CD8-positive, alpha-beta memory T cell (primary cell): Measurements from ENCODE around the gene SERGEF. TPM values are rescaled to one million over a fixed set of nuclear protein-coding genes. Genes with fewer than 3 reads are reported as not detected.
A peak's percentile ranks its signal among the peaks of the same experiment; 100 is the strongest.

Source experiments
- CTCF ChIA-PET: fragments of 350-600 bp; sonication (Branson Sonifier 250); formaldehyde crosslinking; loops from one replicate; lab custom pipeline; 2021; ENCODE audit warnings: antibody characterized with exemption; lab: Charles Lee
- POLR2A ChIA-PET: fragments of 350-600 bp; sonication (Branson Sonifier 250); formaldehyde crosslinking; loops from one replicate; lab custom pipeline; 2021; ENCODE audit warnings: antibody characterized with exemption; lab: Charles Lee
- DNase-seq, 5 donors: peaks; one replicate each; pipeline versions ENCODE4 v3.0.0 to v3.0.0-alpha.2; 2020 to 2022; ENCODE audit warnings: mixed read lengths in 1 of 5
- H3K27ac ChIP-seq: one replicate; pipeline ENCODE4 v1.7.0; 2013; ENCODE audit warnings: low read depth, mild to moderate bottlenecking, low read length, moderate library complexity
- H3K27me3 ChIP-seq: 2 replicates; pipeline ENCODE4 v1.7.0; 2013; ENCODE audit warnings: low read length, mild to moderate bottlenecking; ENCODE audit not compliant: insufficient read depth, poor library complexity, severe bottlenecking
- H3K36me3 ChIP-seq: 2 replicates; pipeline ENCODE4 v1.7.0; 2013; ENCODE audit warnings: mild to moderate bottlenecking, low read length, moderate library complexity; ENCODE audit not compliant: insufficient read depth
- H3K4me1 ChIP-seq: 2 replicates; pipeline ENCODE4 v1.7.0; 2013; ENCODE audit warnings: mild to moderate bottlenecking, low read length, moderate library complexity; ENCODE audit not compliant: insufficient read depth
- H3K4me3 ChIP-seq: 2 replicates; pipeline ENCODE4 v1.7.0; 2013; ENCODE audit warnings: mild to moderate bottlenecking, low read length
- H3K9me3 ChIP-seq: 2 replicates; pipeline ENCODE4 v1.7.0; 2013; ENCODE audit warnings: mild to moderate bottlenecking, low read length
- H3K27ac Mint-ChIP-seq, 8 donors: one replicate each; pipeline ENCODE4 v1.8.0; 2020 to 2021; ENCODE audit warnings: mixed read lengths in 8 of 8, mild to moderate bottlenecking in 6 of 8, inconsistent platforms in 3 of 8, moderate library complexity in 3 of 8
- H3K27me3 Mint-ChIP-seq, 2 donors: one replicate each; pipeline ENCODE4 v1.8.0; 2020 to 2021; ENCODE audit warnings: mixed read lengths in 2 of 2, mild to moderate bottlenecking in 1 of 2, moderate library complexity in 1 of 2
- H3K36me3 Mint-ChIP-seq, 3 donors: one replicate each; pipeline ENCODE4 v1.8.0; 2020 to 2021; ENCODE audit warnings: mixed read lengths in 3 of 3, inconsistent platforms in 1 of 3, mild to moderate bottlenecking in 1 of 3
- H3K4me1 Mint-ChIP-seq, 3 donors: one replicate each; pipeline ENCODE4 v1.8.0; 2020 to 2021; ENCODE audit warnings: mixed read lengths in 3 of 3, inconsistent platforms in 1 of 3, mild to moderate bottlenecking in 1 of 3
- H3K4me3 Mint-ChIP-seq, 7 donors: one replicate each; pipeline ENCODE4 v1.8.0; 2020 to 2021; ENCODE audit warnings: mixed read lengths in 7 of 7, mild to moderate bottlenecking in 6 of 7, moderate library complexity in 4 of 7, inconsistent platforms in 2 of 7
- H3K9me3 Mint-ChIP-seq, 5 donors: one replicate each; pipeline ENCODE4 v1.8.0; 2020 to 2022; ENCODE audit warnings: mixed read lengths in 5 of 5, mild to moderate bottlenecking in 3 of 5, moderate library complexity in 2 of 5, inconsistent platforms in 1 of 5
- polyA plus RNA-seq: library from polyadenylated mRNA; unstranded; fragments of 300-500 nt; fragmentation: Illumina TruSeq; gene quantifications from one replicate; pipeline ENCODE4 v1.2.3, GENCODE V29; 2021
- total RNA-seq, 2 experiments: library from RNA; stranded (reverse); gene quantifications; one replicate each; pipeline ENCODE4 v1.2.3, GENCODE V29; 2021

Gene SERGEF
- total and polyA plus RNA-seq, 3 experiments from 2014 or later: 30.0 to 69.3 (median 34.5) TPM

- Histone ChIP-seq H3K9me3 (no peaks in the 10 kb centered on the region), H3K4me1 (no peaks in the 10 kb centered on the region), H3K27me3 (no peaks in the 10 kb centered on the region), H3K27ac (no peak overlapping the region), H3K36me3 (peaks cover 5% of the 10 kb centered on the region), H3K4me3 (no peak overlapping the region)
- no peak for DNase-seq
- no peak overlapping the region for H3K4me3 Mint-ChIP-seq
- H3K27ac Mint-ChIP-seq: no peak overlapping the region
- peaks cover 0 to 5% (median under 1%) of the 10 kb centered on the region in 3 donors for H3K4me1 Mint-ChIP-seq
- ChIA-PET CTCF (interaction anchor here (0.5 kb wide), 1 partner anchor 850 kb away, joined by 3 read pairs; no protein-coding TSS in a partner anchor), POLR2A (no interaction called here)
- H3K27me3 Mint-ChIP-seq: no peaks in the 10 kb centered on the region
- H3K36me3 Mint-ChIP-seq: peaks cover 25 to 82% (median 28%) of the 10 kb centered on the region in 3 donors
- no peaks in the 10 kb centered on the region for H3K9me3 Mint-ChIP-seq
Measured at GRCh38 chr11:17967661-17968060, 45.2 kb downstream of the SERGEF start.

- no peaks in the 10 kb centered on the region for H3K9me3 Mint-ChIP-seq
- H3K4me3 Mint-ChIP-seq: no peak overlapping the region
- ChIA-PET CTCF (interaction anchor here (1.0 kb wide), 1 partner anchor 9 kb away, joined by 3 read pairs; no protein-coding TSS in a partner anchor), POLR2A (no interaction called here)
- H3K4me1 ChIP-seq: no peaks in the 10 kb centered on the region
- H3K27me3 ChIP-seq: no peaks in the 10 kb centered on the region
- H3K4me3 ChIP-seq: no peak overlapping the region
- peaks cover 22 to 81% (median 49%) of the 10 kb centered on the region in 3 donors for H3K36me3 Mint-ChIP-seq
- H3K36me3 ChIP-seq: peaks cover 23% of the 10 kb centered on the region
- H3K9me3 ChIP-seq: no peaks in the 10 kb centered on the region
- no peak overlapping the region for H3K27ac ChIP-seq
- DNase-seq: no peak
- H3K4me1 Mint-ChIP-seq: peaks cover 0 to 3% (median 0%) of the 10 kb centered on the region in 3 donors
- H3K27ac Mint-ChIP-seq: no peak overlapping the region
- H3K27me3 Mint-ChIP-seq: no peaks in the 10 kb centered on the region
Measured at GRCh38 chr11:17960091-17960490, 52.8 kb downstream of the SERGEF start.

GRCh38 chr11:17958446-17958845 is 54.4 kb downstream of the SERGEF start:
- H3K27ac ChIP-seq: no peak overlapping the region
- peaks cover 25% of the 10 kb centered on the region for H3K36me3 ChIP-seq
- no peaks in the 10 kb centered on the region for H3K27me3 ChIP-seq
- peak overlapping the region in 1 of 8 donors; percentile 39 for H3K27ac Mint-ChIP-seq
- POLR2A ChIA-PET: no interaction called here
- H3K4me1 Mint-ChIP-seq: peaks cover 0 to 3% (median 0%) of the 10 kb centered on the region in 3 donors
- no peak overlapping the region for H3K4me3 Mint-ChIP-seq
- DNase-seq: no peak
- peaks cover 29 to 85% (median 57%) of the 10 kb centered on the region in 3 donors for H3K36me3 Mint-ChIP-seq
- no peaks in the 10 kb centered on the region for H3K9me3 Mint-ChIP-seq
- no peaks in the 10 kb centered on the region for H3K4me1 ChIP-seq
- no peaks in the 10 kb centered on the region for H3K9me3 ChIP-seq
- CTCF ChIA-PET: no interaction called here
- no peaks in the 10 kb centered on the region for H3K27me3 Mint-ChIP-seq
- no peak overlapping the region for H3K4me3 ChIP-seq

- Mint-ChIP-seq H3K27me3 (no peaks in the 10 kb centered on the region), H3K4me1 (no peaks in the 10 kb centered on the region), H3K36me3 (peaks cover 37 to 91% (median 65%) of the 10 kb centered on the region in 3 donors), H3K9me3 (no peaks in the 10 kb centered on the region), H3K4me3 (no peak overlapping the region), H3K27ac (no peak overlapping the region)
- no peaks in the 10 kb centered on the region for H3K27me3 ChIP-seq
- H3K9me3 ChIP-seq: no peaks in the 10 kb centered on the region
- DNase-seq: no peak
- H3K27ac ChIP-seq: no peak overlapping the region
- H3K36me3 ChIP-seq: peaks cover 25% of the 10 kb centered on the region
- no peak overlapping the region for H3K4me3 ChIP-seq
- H3K4me1 ChIP-seq: no peaks in the 10 kb centered on the region
- CTCF ChIA-PET: no interaction called here
- POLR2A ChIA-PET: no interaction called here
Measured at GRCh38 chr11:17954395-17955252, 58.2 kb downstream of the SERGEF start.

GRCh38 chr11:17952487-17952886 is 60.4 kb downstream of the SERGEF start:
- no peaks in the 10 kb centered on the region for H3K9me3 ChIP-seq
- H3K4me3 ChIP-seq: no peak overlapping the region
- ChIA-PET CTCF (no interaction called here), POLR2A (no interaction called here)
- Mint-ChIP-seq H3K9me3 (no peaks in the 10 kb centered on the region), H3K4me3 (no peak overlapping the region), H3K27ac (no peak overlapping the region), H3K4me1 (no peaks in the 10 kb centered on the region), H3K36me3 (peaks cover 43 to 89% (median 64%) of the 10 kb centered on the region in 3 donors), H3K27me3 (no peaks in the 10 kb centered on the region)
- DNase-seq: no peak
- no peaks in the 10 kb centered on the region for H3K4me1 ChIP-seq
- no peaks in the 10 kb centered on the region for H3K27me3 ChIP-seq
- peaks cover 17% of the 10 kb centered on the region for H3K36me3 ChIP-seq
- no peak overlapping the region for H3K27ac ChIP-seq

GRCh38 chr11:17951685-17952388 is 61.0 kb downstream of the SERGEF start:
- Mint-ChIP-seq H3K36me3 (peaks cover 44 to 92% (median 65%) of the 10 kb centered on the region in 3 donors), H3K9me3 (no peaks in the 10 kb centered on the region), H3K4me3 (no peak overlapping the region), H3K27me3 (no peaks in the 10 kb centered on the region), H3K27ac (no peak overlapping the region), H3K4me1 (no peaks in the 10 kb centered on the region)
- H3K4me3 ChIP-seq: no peak overlapping the region
- H3K9me3 ChIP-seq: no peaks in the 10 kb centered on the region
- CTCF ChIA-PET: no interaction called here
- H3K27me3 ChIP-seq: no peaks in the 10 kb centered on the region
- no peak overlapping the region for H3K27ac ChIP-seq
- H3K36me3 ChIP-seq: peaks cover 11% of the 10 kb centered on the region
- H3K4me1 ChIP-seq: no peaks in the 10 kb centered on the region
- no peak for DNase-seq
- POLR2A ChIA-PET: no interaction called here

GRCh38 chr11:17950644-17951043 is 62.2 kb downstream of the SERGEF start:
- Mint-ChIP-seq H3K9me3 (no peaks in the 10 kb centered on the region), H3K27ac (no peak overlapping the region), H3K27me3 (no peaks in the 10 kb centered on the region), H3K4me3 (no peak overlapping the region), H3K36me3 (peaks cover 53 to 91% (median 61%) of the 10 kb centered on the region in 3 donors), H3K4me1 (no peaks in the 10 kb centered on the region)
- Histone ChIP-seq H3K27me3 (no peaks in the 10 kb centered on the region), H3K27ac (no peak overlapping the region), H3K4me1 (no peaks in the 10 kb centered on the region), H3K36me3 (peaks cover 6% of the 10 kb centered on the region), H3K4me3 (no peak overlapping the region), H3K9me3 (no peaks in the 10 kb centered on the region)
- DNase-seq: no peak
- CTCF ChIA-PET: interaction anchor here (1.1 to 1.3 kb wide), 2 partner anchors 9 to 30 kb away, joined by 3 read pairs; no protein-coding TSS in a partner anchor
- POLR2A ChIA-PET: no interaction called here

GRCh38 chr11:17948296-17948695 is 64.6 kb downstream of the SERGEF start:
- H3K27me3 ChIP-seq: no peaks in the 10 kb centered on the region
- H3K27ac ChIP-seq: no peak overlapping the region
- Mint-ChIP-seq H3K36me3 (peaks cover 61 to 88% (median 64%) of the 10 kb centered on the region in 3 donors), H3K27me3 (no peaks in the 10 kb centered on the region), H3K9me3 (peaks cover 5 to 15% (median 10%) of the 10 kb centered on the region in 5 donors), H3K27ac (no peak overlapping the region), H3K4me3 (no peak overlapping the region), H3K4me1 (no peaks in the 10 kb centered on the region)
- no peak overlapping the region for H3K4me3 ChIP-seq
- no peaks in the 10 kb centered on the region for H3K9me3 ChIP-seq
- no peak for DNase-seq
- ChIA-PET CTCF (no interaction called here), POLR2A (no interaction called here)
- H3K36me3 ChIP-seq: no peaks in the 10 kb centered on the region
- no peaks in the 10 kb centered on the region for H3K4me1 ChIP-seq
